Measurements from ENCODE around the gene CNTNAP5. TPM values are rescaled to one million over a fixed set of nuclear protein-coding genes. Genes with fewer than 3 reads are reported as not detected.

Gene CNTNAP5
- total and polyA plus RNA-seq, 2 of the 4 experiments (the other 2 are of a cell fraction): not detected

GRCh38 chr2:124136110-124136509 is 111.0 kb downstream of the CNTNAP5 start:
- Histone ChIP-seq H3K4ac (ENCODE audit: low read depth, low read length) (no peak overlapping the region), H3K27ac (ENCODE audit: insufficient read depth, low read length) (no peak overlapping the region), H2BK20ac (ENCODE audit: low read depth, low read length) (no peak overlapping the region), H3K9me3 (ENCODE audit: control insufficient read depth, insufficient read depth, low read length) (peaks cover 7% of the 10 kb centered on the region), H3K36me3 (ENCODE audit: control insufficient read depth, insufficient read depth, low read length) (no peaks in the 10 kb centered on the region), H3K79me1 (ENCODE audit: low read depth in 1 of 2, low read length in 2 of 2) (no peaks in the 10 kb centered on the region), H4K8ac (ENCODE audit: low read depth in 2 of 2, low read length in 2 of 2) (no peak overlapping the region), H4K5ac (ENCODE audit: low read depth, low read length) (no peak overlapping the region), H2BK5ac (ENCODE audit: low read depth, low read length, poor library complexity, severe bottlenecking) (no peak overlapping the region), H3K9me1 (ENCODE audit: insufficient read depth, low read length) (no peaks in the 10 kb centered on the region), H3K23ac (ENCODE audit: low read depth, low read length) (no peak overlapping the region), H3K4me2 (ENCODE audit: low read depth, low read length) (no peak overlapping the region), H3K4me3 (ENCODE audit: insufficient read depth, low read depth, low read length) (no peak overlapping the region), H2BK120ac (ENCODE audit: low read depth, low read length) (no peak overlapping the region), H3K18ac (ENCODE audit: low read depth, low read length) (no peak overlapping the region), H2BK15ac (ENCODE audit: low read depth, low read length) (no peak overlapping the region), H4K91ac (ENCODE audit: insufficient read depth, low read depth, low read length) (no peak overlapping the region), H2AK5ac (ENCODE audit: low read depth, low read length) (no peak overlapping the region), H2AFZ (replicated peaks; ENCODE audit: low read length, poor library complexity) (no peak overlapping the region), H3K56ac (ENCODE audit: extremely low read depth, insufficient read depth, low read length) (no peak overlapping the region), H2AK9ac (replicated peaks; ENCODE audit: low read depth, low read length, poor library complexity) (no peak overlapping the region), H4K20me1 (ENCODE audit: insufficient read depth, low read length) (no peaks in the 10 kb centered on the region), H3K14ac (replicated peaks; ENCODE audit: low read depth, low read length) (no peak overlapping the region), H3K4me1 (ENCODE audit: control insufficient read depth, insufficient read depth, low read length) (no peaks in the 10 kb centered on the region), H3K9ac (ENCODE audit: low read depth, low read length) (no peak overlapping the region), H3K27me3 (ENCODE audit: control insufficient read depth, insufficient read depth, low read length) (no peaks in the 10 kb centered on the region)
- no CpG with 5 or more reads among the region's 1 CpG for WGBS, 2 experiments (ENCODE audit: extremely low coverage in 2 of 2, insufficient read length in 1 of 2)
- in situ Hi-C loops (cut with MboI; ENCODE audit: low sequenced_read_pairs) (no loop called here), dilution Hi-C loops (cut with HindIII; ENCODE audit: low sequenced_read_pairs, unreplicated experiment) (no loop called here), intact Hi-C loops (cut with micrococcal nuclease) (no loop called here)
- no peak for DNase-seq
- ATAC-seq (ENCODE audit: low read depth): no peak
- POLR2A ChIA-PET (ENCODE audit: unreplicated experiment): no interaction called here
- TF ChIP-seq POLR2A (IDR thresholded peaks at IDR 0.05; ENCODE audit: low read depth, low read length): no peak
- TF ChIP-seq FOS (IDR thresholded peaks at IDR 0.05; ENCODE audit: low read depth, low read length): no peak
- TF ChIP-seq SMC3 (IDR thresholded peaks at IDR 0.05; ENCODE audit: low read depth, low read length): no peak
- TF ChIP-seq CTCF (conservative IDR thresholded peaks at IDR 0.05; ENCODE audit: low read depth, low read length): no peak
- no peak for TF ChIP-seq RCOR1 (IDR thresholded peaks at IDR 0.05; ENCODE audit: insufficient replicate concordance, low read length)
- TF ChIP-seq BHLHE40 (IDR thresholded peaks at IDR 0.05; ENCODE audit: low read depth, low read length): no peak
- TF ChIP-seq RFX5 (IDR thresholded peaks at IDR 0.05; ENCODE audit: low read depth, low read length): no peak
- no peak for TF ChIP-seq NFE2L2 (IDR thresholded peaks at IDR 0.05; ENCODE audit: low read depth, low read length)
- no peak for TF ChIP-seq CEBPB (IDR thresholded peaks at IDR 0.05; ENCODE audit: low read depth, low read length)
- TF ChIP-seq RAD21 (IDR thresholded peaks at IDR 0.05; ENCODE audit: low read length): no peak
- CTCF ChIA-PET: no interaction called here
- BruUV-seq (replicated peaks): no TSS peak

Measured in IMR-90 (cell line).